GM12865 (cell line): ENCODE measurements around the gene GFI1B.

Source experiments
- DNase-seq: peaks from one replicate; pipeline ENCODE4 v3.0.0; 2010; ENCODE audit warnings: low read depth
- H3K4me3 ChIP-seq: 2 replicates; pipeline ENCODE4 v1.5.1; 2011; ENCODE audit warnings: mild to moderate bottlenecking, low read depth, low read length, control low read depth
- TF ChIP-seq, protein P1 (sequence below): IDR thresholded peaks from 2 replicates; pipeline ENCODE4 v1.5.1; 2011; ENCODE audit warnings: low read length, control low read depth, low read depth, inconsistent platforms; ENCODE audit not compliant: insufficient read depth; ENCODE audit errors: missing control alignments

GFI1B gene

DNA sequence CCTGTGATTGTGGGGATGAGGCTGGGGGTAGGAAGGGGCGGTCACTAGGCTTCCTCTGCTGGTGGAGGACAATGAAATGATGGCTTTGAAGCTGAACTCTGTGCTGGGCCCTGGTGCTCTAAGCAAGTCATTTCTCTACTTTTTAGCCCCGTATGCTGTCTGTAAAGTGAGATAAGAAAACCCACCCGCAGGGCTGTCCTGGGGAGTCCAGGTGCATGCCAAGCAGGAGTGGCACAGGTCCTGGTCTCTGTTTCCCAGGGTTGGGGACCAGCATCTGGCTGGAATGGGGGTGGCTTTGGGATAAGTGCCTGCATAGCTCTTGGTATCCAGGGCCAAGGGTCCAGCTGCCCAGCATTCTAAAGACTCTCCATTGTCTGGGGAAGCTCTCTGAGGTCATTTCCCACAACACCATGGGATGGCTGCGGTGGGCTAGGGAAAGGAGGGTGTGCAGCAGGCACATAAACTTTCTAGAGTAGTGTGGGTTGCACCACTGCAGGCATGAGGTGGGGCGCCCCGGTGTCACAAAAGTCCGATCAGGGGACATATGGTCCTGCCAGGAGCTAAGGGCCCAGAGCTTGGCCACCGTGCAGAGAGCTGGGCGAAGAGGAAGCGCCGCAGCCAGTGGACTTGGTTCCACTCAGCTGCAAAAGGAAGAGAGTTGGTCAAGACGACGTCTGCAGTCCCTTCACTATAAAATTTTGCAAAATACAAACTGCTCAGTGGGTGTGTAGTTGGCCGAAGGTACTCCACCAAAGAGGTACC is 26.7 kb downstream of the GFI1B start:
- no peak for DNase-seq
- TF ChIP-seq, protein P1, sequence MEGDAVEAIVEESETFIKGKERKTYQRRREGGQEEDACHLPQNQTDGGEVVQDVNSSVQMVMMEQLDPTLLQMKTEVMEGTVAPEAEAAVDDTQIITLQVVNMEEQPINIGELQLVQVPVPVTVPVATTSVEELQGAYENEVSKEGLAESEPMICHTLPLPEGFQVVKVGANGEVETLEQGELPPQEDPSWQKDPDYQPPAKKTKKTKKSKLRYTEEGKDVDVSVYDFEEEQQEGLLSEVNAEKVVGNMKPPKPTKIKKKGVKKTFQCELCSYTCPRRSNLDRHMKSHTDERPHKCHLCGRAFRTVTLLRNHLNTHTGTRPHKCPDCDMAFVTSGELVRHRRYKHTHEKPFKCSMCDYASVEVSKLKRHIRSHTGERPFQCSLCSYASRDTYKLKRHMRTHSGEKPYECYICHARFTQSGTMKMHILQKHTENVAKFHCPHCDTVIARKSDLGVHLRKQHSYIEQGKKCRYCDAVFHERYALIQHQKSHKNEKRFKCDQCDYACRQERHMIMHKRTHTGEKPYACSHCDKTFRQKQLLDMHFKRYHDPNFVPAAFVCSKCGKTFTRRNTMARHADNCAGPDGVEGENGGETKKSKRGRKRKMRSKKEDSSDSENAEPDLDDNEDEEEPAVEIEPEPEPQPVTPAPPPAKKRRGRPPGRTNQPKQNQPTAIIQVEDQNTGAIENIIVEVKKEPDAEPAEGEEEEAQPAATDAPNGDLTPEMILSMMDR, result no peak
- no peak overlapping the region for H3K4me3 ChIP-seq

DNA sequence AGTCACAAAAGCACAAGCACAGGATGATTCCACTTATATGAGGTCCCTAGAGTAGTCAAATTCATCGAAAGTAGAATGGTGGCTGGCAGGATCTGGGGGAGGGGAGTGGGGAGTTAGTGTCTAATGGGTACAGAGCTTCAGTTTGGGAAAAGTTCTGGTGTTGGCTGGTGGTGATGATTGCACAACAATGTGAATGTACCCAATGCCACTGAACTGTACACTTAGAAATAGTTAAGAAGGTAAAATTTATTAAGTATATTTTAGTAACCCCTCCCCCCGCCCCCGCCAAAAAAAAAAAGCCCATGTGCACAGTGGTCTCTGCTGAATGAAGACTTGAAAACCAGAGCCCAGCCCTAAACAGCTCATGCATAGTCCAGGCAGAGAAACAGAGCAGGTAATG is 27.5 kb downstream of the GFI1B start:
- no peak overlapping the region for H3K4me3 ChIP-seq
- DNase-seq, result no peak
- TF ChIP-seq, protein P1, result no peak

DNA sequence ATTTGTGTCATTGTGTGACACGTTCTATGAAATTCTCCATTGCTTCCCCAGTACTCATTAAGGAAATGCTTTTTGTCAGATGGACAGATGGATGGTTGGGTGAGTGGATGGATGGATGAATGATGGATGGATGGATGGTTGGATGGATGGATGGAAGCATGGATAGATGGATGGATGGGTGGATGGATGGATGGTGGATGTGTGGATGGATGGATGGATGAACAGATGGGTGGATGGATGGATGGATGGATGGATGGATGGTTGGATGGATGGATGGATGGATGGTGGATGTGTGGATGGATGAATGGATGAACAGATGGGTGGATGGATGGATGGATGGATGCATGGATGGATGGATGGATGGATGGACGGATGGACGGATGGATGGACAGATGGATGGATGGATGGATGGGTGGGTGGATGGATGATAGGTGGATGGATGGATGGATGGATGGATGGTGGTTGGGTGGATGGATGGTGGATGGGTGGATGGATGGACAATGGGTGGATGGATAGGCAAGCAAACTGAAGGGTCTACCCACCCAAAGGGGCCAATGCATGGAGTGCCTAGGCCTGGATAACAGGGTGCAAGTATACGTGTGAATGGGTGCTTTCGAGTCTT is 28.3 kb downstream of the GFI1B start:
- TF ChIP-seq, protein P1, result no peak
- no peak for DNase-seq
- no peak overlapping the region for H3K4me3 ChIP-seq

DNA sequence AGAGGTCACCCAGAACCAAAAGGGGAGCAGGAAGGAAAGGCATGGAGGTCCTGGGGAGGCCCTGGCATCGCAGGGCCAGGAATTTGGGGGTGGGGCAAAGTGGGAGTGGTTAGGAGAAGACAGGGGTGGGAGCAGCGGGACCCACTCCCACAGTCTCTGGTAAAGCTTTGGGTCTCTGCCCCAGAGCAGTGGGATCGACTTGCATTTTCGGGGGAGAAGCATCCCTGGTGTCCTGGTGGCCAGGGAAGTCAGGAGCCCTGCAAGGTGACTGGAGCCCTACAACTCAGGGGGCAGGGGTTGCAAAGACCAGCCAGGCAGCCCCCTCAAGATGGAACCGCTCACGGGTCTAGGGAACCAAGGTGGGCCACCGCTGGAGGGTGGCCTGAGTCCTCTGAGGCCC is 29.9 kb downstream of the GFI1B start:
- no peak for DNase-seq

DNA sequence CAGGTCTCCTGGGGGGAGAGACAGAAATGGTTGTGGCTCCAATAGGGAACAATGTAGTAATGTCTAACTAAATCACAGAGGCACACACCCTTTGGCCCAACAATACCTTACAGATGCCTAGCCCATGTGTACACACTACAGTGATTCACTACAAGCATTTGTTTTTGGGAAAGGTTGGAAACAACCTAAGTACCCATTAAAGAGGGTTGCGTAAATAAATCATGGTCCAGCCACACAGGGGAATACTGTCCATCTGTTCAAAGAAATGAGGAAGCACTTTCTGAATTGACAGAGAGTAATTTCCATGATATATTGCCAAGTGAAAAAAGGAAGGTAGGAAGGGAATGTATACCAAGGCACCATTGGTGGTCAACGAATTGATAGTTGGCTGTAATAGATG is 30.3 kb downstream of the GFI1B start:
- no peak overlapping the region for H3K4me3 ChIP-seq
- no peak for DNase-seq
- TF ChIP-seq, protein P1, result no peak

More for the DNA sequence above, 29.9 kb downstream of the GFI1B start:
- TF ChIP-seq, protein P1, result no peak
- no peak overlapping the region for H3K4me3 ChIP-seq

DNA sequence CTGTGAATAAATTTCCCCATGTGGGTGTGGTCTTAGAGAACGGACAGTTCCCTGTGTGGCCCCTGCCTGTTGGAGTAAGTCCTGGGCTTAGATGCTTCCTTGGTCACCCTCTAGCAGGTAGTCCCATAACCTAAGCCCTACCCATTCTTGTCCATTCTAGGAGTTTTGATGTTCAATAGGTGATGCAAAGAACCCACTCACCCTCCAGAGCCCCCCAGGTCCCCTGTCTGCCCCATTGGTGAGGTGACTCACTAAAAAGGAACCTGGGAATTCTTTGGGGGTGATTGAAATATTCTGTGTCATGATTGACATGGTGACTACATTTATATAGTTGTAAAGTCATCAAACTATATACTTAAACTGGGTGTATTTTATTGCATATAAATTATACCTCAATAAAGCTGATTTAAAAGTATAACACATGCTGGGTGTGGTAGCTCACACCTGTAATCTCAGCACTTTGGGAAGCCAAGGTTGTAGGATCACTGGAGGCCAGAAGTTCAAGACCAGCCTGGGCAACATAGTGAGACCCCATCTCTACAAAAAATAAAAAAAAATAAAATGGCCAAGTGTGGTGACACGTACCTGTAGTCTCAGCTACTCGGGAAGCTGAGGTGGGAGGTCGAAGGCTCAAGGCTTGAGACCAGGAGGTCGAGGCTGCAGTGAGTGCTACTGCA is 31.6 kb downstream of the GFI1B start:
- no peak overlapping the region for H3K4me3 ChIP-seq
- TF ChIP-seq, protein P1, result no peak
- DNase-seq, result no peak
